H4 (cell line): ENCODE data around the gene DNAJC6. TPM values are rescaled to one million over a fixed set of nuclear protein-coding genes. Genes with fewer than 3 reads are reported as not detected.

Experiments used
- total RNA-seq: library from RNA; depleted of rRNA; stranded (reverse); fragments of >200 nt; shearing (Covaris generic); gene quantifications from 2 replicates; pipeline ENCODE4 v1.2.3, GENCODE V29; 2014; rRNA removed

DNAJC6 gene
- total RNA-seq, 1 experiment from 2014 or later: 19.3 TPM

Other genes with a start within 250 kb of the DNAJC6 start
- 18.0 and 22.6 TPM in 2 replicates for gene AK4, start 161.3 kb upstream of the DNAJC6 start, total RNA-seq
- 1.9 and 2.4 TPM in 2 replicates for gene LEPR, start 111.1 kb downstream of the DNAJC6 start, total RNA-seq
- 32.8 and 43.4 TPM in 2 replicates for gene LEPROT, start 111.1 kb downstream of the DNAJC6 start, total RNA-seq